WI38 (cell line): Measurements from ENCODE around the gene CDK12.

Source experiments
- H3K4me3 ChIP-seq: 2 replicates; pipeline ENCODE4 v1.5.1; 2011; ENCODE audit warnings: low read depth, mild to moderate bottlenecking, control low read depth, low read length
- TF ChIP-seq, protein P1 (sequence below): IDR thresholded peaks from 2 replicates; pipeline ENCODE4 v1.5.1; 2012; ENCODE audit warnings: low read depth, mild to moderate bottlenecking, control low read depth, low read length

CDK12 gene

DNA sequence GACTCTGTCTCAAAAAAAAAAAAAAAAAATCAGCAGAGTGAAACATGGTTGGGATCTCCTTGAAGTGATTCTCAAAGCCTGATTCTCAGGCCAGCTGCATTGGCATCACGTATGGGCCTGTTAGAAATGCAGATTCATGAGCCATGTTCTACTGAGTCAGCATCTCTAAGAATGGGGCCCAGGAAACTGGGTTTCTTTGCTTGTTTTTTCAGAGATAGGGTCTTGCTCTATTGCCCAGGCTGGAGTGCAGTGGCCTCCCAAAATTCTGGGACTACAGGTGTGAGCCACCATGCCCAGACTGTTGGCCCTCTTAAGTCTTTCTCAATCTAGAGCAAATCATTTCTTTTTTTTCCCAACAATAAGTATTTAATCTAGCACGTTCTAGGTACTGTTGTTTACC, 47.7 kb downstream of the CDK12 start:
- H3K4me3 ChIP-seq: no peak overlapping the region
- TF ChIP-seq, protein P1, sequence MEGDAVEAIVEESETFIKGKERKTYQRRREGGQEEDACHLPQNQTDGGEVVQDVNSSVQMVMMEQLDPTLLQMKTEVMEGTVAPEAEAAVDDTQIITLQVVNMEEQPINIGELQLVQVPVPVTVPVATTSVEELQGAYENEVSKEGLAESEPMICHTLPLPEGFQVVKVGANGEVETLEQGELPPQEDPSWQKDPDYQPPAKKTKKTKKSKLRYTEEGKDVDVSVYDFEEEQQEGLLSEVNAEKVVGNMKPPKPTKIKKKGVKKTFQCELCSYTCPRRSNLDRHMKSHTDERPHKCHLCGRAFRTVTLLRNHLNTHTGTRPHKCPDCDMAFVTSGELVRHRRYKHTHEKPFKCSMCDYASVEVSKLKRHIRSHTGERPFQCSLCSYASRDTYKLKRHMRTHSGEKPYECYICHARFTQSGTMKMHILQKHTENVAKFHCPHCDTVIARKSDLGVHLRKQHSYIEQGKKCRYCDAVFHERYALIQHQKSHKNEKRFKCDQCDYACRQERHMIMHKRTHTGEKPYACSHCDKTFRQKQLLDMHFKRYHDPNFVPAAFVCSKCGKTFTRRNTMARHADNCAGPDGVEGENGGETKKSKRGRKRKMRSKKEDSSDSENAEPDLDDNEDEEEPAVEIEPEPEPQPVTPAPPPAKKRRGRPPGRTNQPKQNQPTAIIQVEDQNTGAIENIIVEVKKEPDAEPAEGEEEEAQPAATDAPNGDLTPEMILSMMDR: no peak

- TF ChIP-seq, protein P1: no peak
- H3K4me3 ChIP-seq: no peak overlapping the region
Measured at GRCh38 chr17:39513309-39513708, 52.0 kb downstream of the CDK12 start.

- H3K4me3 ChIP-seq: no peak overlapping the region
- TF ChIP-seq, protein P1: no peak
Measured at GRCh38 chr17:39513915-39514314, 52.6 kb downstream of the CDK12 start.

DNA sequence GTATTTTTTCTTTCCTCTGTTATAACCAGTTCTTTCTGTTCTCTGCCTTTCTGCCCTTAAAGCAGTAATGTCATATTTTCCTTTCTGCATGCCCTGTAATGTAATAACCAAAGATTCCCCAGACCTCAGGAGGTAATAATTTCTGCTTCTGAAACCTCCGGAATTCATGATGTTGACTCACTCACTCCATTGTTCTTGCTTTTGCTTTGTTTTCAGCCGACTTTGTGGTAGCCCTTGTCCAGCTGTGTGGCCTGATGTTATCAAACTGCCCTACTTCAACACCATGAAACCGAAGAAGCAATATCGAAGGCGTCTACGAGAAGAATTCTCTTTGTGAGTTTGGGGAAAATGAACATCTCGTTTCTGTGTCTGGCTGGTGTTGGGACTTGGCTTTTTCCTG, 55.9 kb downstream of the CDK12 start:
- TF ChIP-seq, protein P1: no peak
- H3K4me3 ChIP-seq: no peak overlapping the region

DNA sequence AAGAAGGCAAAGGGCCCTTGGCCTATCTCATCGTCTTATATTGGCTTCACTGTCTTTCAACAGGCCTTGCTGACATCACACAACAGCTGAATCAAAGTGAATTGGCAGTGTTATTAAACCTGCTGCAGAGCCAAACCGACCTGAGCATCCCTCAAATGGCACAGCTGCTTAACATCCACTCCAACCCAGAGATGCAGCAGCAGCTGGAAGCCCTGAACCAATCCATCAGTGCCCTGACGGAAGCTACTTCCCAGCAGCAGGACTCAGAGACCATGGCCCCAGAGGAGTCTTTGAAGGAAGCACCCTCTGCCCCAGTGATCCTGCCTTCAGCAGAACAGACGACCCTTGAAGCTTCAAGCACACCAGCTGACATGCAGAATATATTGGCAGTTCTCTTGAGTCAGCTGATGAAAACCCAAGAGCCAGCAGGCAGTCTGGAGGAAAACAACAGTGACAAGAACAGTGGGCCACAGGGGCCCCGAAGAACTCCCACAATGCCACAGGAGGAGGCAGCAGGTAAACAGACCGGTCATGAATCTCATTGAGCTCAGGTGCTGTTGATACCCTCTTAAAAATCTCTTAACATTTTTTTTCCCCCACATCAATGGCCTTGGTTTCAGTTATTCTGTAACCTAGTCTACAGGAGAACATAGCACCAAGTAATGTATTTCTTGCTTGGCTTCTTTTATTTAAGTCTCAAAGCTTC, 64.7 kb downstream of the CDK12 start:
- H3K4me3 ChIP-seq: no peak overlapping the region
- TF ChIP-seq, protein P1: no peak

DNA sequence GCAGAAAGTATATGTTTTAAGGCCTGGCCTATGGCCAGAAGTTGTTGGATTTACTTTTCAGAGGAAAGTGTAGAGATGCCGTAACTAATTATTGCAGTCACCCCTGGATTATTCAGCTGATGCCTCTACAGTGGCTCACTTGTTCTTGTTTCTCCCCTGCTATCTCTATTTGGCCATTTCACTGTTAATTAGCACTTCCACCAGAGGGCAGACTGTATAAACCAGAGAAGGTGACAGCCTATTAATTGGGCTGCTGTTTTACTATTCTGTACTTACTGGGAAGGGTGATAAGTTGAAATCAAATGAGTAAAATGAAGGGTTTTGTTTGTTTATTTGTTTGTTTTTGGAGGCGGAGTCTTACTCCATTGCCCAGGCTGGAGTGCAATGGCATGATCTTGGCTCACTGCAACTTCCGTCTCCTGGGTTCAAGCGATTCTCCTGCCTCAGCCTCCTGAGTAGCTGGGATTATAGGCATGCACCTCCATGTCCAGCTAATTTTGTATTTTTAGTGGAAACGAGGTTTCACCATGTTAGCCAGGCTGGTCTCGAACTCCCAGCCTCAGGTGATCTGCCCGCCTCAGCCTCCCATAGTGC, 66.0 kb downstream of the CDK12 start:
- H3K4me3 ChIP-seq: no peak overlapping the region
- TF ChIP-seq, protein P1: no peak; the same call in 1 of the 2 replicates

DNA sequence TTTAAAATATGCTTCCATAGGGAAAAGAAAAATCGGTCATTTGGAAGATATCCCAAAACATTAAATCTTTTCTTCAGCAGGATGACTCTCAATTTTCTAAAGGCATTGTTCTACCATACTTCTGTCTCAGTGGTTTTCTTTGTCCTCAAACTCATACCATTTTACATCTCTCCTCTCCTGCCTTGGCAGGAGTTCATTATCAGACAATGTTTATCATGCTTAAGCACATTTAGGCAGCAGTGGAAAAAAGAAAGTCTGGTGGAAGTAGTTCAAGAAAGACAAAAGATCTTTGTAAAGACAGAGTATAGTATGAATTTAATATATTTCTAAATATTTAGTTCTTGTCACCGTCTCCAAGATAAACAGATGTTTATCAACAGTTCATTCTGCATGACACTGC, 68.2 kb downstream of the CDK12 start:
- H3K4me3 ChIP-seq: no peak overlapping the region
- TF ChIP-seq, protein P1: no peak
